Spleen (tissue), 11 donors: Measurements from ENCODE around the gene TMEM63B. TPM values are rescaled to one million over a fixed set of nuclear protein-coding genes. Genes with fewer than 3 reads are reported as not detected.
A peak's percentile ranks its signal among the peaks of the same experiment; 100 is the strongest.
"Not testable (repeated sequence)": the region's sequence is repeated elsewhere in the genome, so short reads cannot be mapped to it uniquely, and the experiment has no call there.

ENCODE experiments used
- DNase-seq: peaks from one replicate; pipeline ENCODE4 v3.0.0-alpha.2; 2020
- H3K27ac ChIP-seq, 8 donors: fragments of 200-600 bp; sonication (generic) in 7 of 8; 1 replicate in 4 of 8; 2 replicates in 4 of 8; pipeline versions ENCODE4 v1.5.0 to v1.8.0; 2016 to 2021; ENCODE audit warnings: inconsistent platforms in 4 of 8, mild to moderate bottlenecking in 4 of 8, moderate library complexity in 1 of 8
- H3K27me3 ChIP-seq, 7 donors: fragments of 200-600 bp; sonication (generic) in 6 of 7; replicated peaks in 1 of 7; 1 replicate in 4 of 7; 2 replicates in 3 of 7; pipeline versions ENCODE4 v1.5.0 to v1.8.0; 2016 to 2021; ENCODE audit warnings: inconsistent platforms in 3 of 7, mild to moderate bottlenecking in 1 of 7
- H3K36me3 ChIP-seq, 6 donors: fragments of 200-600 bp; sonication (generic) in 5 of 6; 1 replicate in 4 of 6; 2 replicates in 2 of 6; pipeline versions ENCODE4 v1.5.0 to v1.8.0; 2016 to 2021; ENCODE audit warnings: inconsistent platforms in 2 of 6
- H3K4me1 ChIP-seq, 6 donors: fragments of 200-600 bp; sonication (generic) in 5 of 6; 1 replicate in 3 of 6; 2 replicates in 3 of 6; pipeline versions ENCODE4 v1.5.0 to v1.8.0; 2016 to 2021; ENCODE audit warnings: inconsistent platforms in 3 of 6
- H3K4me3 ChIP-seq, 8 donors: fragments of 200-600 bp; sonication (generic) in 7 of 8; 1 replicate in 4 of 8; 2 replicates in 4 of 8; pipeline versions ENCODE4 v1.5.0 to v1.8.0; 2016 to 2021; ENCODE audit warnings: inconsistent platforms in 4 of 8, mild to moderate bottlenecking in 4 of 8, moderate library complexity in 2 of 8
- H3K9me3 ChIP-seq, 8 donors: fragments of 200-600 bp; sonication (generic) in 7 of 8; 1 replicate in 4 of 8; 2 replicates in 4 of 8; pipeline versions ENCODE4 v1.5.0 to v1.8.0; 2016 to 2021; ENCODE audit warnings: inconsistent platforms in 4 of 8
- POLR2A ChIP-seq, 3 donors: fragments of 450-650 bp; IDR thresholded peaks; one replicate each; pipeline ENCODE4 v1.5.1; 2017; ENCODE audit warnings: antibody characterized with exemption in 3 of 3, mild to moderate bottlenecking in 1 of 3
- POLR2AphosphoS5 ChIP-seq, 3 donors: sonication (generic); formaldehyde crosslinking; IDR thresholded peaks; one replicate each; pipeline ENCODE4 v1.5.1; 2017; ENCODE audit warnings: antibody characterized with exemption in 3 of 3
- WGBS, 5 donors: extraction: QIAGEN DNeasy Blood & Tissue Kit in 3 of 5; methylation state at CpG; one replicate each; pipeline versions ENCODE4 v1.1.5 to v1.1.7; 2013 to 2018; 5-methylcytosine and 5-hydroxymethylcytosine counted together
- intact Hi-C: fragments of 100-400 bp; cut with DNase I; formaldehyde crosslinking; loops from one replicate; pipeline ENCODE4 v1.15.0; 2023; ENCODE audit warnings: low total_unique reads
- polyA plus RNA-seq, 3 donors: library from polyadenylated mRNA; stranded (reverse); fragments of 200-250 nt; gene quantifications; one replicate each; pipeline ENCODE4 v1.2.1, GENCODE V29; 2013
- total RNA-seq, 7 donors: library from RNA; depleted of rRNA in 3 of 7; stranded (reverse); fragments of >200 nt in 3 of 7; fragmentation: NEBNext Ultra II Directional in 4 of 7; extraction: Animal tissue kit (Norgen Biotek cat#: 25700) in 4 of 7; gene quantifications; one replicate each; pipeline versions ENCODE4 v1.1.0 to v1.2.1, GENCODE V29; 2016 to 2021
- TF ChIP-seq, protein P1 (sequence below), 11 experiments: fragments of 200-600 bp in 7 of 11; fragments of 450-650 bp in 4 of 11; sonication (generic) in 4 of 11; IDR thresholded peaks in 8 of 11; conservative IDR thresholded peaks in 3 of 11; 1 replicate in 7 of 11; 2 replicates in 4 of 11; pipeline versions ENCODE4 v1.4.0 to v1.8.0; 2016 to 2021; ENCODE audit warnings: antibody characterized with exemption in 11 of 11, inconsistent platforms in 4 of 11, mild to moderate bottlenecking in 1 of 11
- donor health status: healthy with polysubstance abuse.
- donor health status: DM: no; HTN: no; CAD: no; lungs with moderate emphysema.
- donor health status: DM: no; HTN: no; CAD: no.
- donor health status: Bipolar disorder and iron deficiency.
- donor health status: healthy.
- donor health status: DM: no; HTN: no; CAD: no.
- donor health status: DM: yes; HTN: yes; CAD: no.

Gene TMEM63B
- total and polyA plus RNA-seq, 10 donors, result 2.8 to 24.8 (median 18.3) TPM

DNA sequence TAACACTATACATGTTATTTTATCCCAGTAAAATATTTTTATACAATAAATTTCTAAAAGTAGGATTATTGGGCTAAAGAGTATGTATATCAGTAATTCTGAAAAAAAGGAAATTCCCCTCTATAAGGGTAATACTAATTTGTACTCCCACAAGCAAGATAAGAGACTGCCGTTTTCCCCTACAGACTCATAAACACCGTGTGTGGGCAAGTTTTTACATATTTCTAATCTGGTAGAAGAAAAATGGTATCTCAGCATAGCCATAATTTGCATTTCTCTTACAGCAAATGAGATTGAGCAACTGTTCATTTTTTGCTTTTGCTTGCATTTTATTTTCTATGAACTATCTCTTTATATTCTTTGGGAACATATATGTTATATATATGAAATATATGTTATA is 63.4 kb downstream of the TMEM63B start:
- intact Hi-C loops, result no loop called here
- no peaks in the 10 kb centered on the region for H3K9me3 ChIP-seq

DNA sequence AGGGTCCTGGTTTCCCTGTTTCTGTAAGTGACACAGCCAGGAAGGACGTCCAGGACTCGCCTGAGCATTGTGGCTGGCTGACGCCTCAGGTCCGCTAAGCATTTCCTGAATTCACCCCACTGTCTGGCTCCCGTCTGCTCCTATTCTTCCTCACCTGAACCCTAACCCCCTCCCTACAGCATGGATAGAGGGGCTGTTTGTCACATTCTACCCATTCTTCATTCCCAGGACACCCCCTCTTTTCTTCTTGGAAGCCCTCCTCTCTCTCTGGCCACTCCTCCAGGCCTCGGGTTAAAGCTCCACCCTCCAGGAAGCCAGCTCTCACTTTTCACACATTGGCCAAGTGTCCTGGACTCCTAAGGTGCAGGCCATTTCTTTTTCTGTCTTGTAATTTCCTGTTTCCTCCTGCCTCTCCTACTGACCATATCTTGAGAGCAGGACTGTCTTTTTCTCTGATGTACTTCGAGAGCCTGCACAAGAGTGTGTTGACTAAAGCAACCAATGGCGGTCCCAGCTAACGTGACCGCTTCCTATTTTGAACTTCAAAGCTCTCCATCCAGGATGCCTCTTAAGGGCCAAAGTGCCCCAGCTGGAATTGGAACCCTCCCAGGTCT is 65.2 kb downstream of the TMEM63B start:
- Histone ChIP-seq H3K4me3 (peak overlapping the region in 2 of 8 donors; percentile 17 to 39), H3K27ac (peak overlapping the region in 1 of 8 donors; percentile 43), H3K36me3 (no peaks in the 10 kb centered on the region), H3K4me1 (peaks cover 0 to 10% (median 5%) of the 10 kb centered on the region in 6 donors), H3K27me3 (peaks cover 0 to 9% (median 0%) of the 10 kb centered on the region in 7 donors), H3K9me3 (no peaks in the 10 kb centered on the region)
- TF ChIP-seq, protein P1, sequence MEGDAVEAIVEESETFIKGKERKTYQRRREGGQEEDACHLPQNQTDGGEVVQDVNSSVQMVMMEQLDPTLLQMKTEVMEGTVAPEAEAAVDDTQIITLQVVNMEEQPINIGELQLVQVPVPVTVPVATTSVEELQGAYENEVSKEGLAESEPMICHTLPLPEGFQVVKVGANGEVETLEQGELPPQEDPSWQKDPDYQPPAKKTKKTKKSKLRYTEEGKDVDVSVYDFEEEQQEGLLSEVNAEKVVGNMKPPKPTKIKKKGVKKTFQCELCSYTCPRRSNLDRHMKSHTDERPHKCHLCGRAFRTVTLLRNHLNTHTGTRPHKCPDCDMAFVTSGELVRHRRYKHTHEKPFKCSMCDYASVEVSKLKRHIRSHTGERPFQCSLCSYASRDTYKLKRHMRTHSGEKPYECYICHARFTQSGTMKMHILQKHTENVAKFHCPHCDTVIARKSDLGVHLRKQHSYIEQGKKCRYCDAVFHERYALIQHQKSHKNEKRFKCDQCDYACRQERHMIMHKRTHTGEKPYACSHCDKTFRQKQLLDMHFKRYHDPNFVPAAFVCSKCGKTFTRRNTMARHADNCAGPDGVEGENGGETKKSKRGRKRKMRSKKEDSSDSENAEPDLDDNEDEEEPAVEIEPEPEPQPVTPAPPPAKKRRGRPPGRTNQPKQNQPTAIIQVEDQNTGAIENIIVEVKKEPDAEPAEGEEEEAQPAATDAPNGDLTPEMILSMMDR (IDR thresholded peaks at IDR 0.05 in 8 of 11, conservative IDR thresholded peaks at IDR 0.05 in 3 of 11), result no peak
- TF ChIP-seq POLR2AphosphoS5 (IDR thresholded peaks at IDR 0.05) (no peak), POLR2A (IDR thresholded peaks at IDR 0.05) (no peak)
- no peak for DNase-seq
- intact Hi-C loops, result no loop called here
- 25 to 41% (median 36%) methylated on average over 10 of the region's 10 CpGs for WGBS, 5 donors

More for the DNA sequence above, 63.4 kb downstream of the TMEM63B start:
- Histone ChIP-seq H3K36me3 (no peaks in the 10 kb centered on the region), H3K4me3 (no peak overlapping the region), H3K4me1 (peaks cover 0 to 20% (median 7%) of the 10 kb centered on the region in 6 donors), H3K27me3 (peaks cover 0 to 9% (median 0%) of the 10 kb centered on the region in 7 donors), H3K27ac (no peak overlapping the region)
- DNase-seq, result no peak
- 17 to 43% (median 33%) methylated on average over 2 of the region's 2 CpGs for WGBS, 5 donors
- TF ChIP-seq, protein P1 (IDR thresholded peaks at IDR 0.05 in 8 of 11, conservative IDR thresholded peaks at IDR 0.05 in 3 of 11), result no peak
- TF ChIP-seq POLR2A (IDR thresholded peaks at IDR 0.05) (no peak), POLR2AphosphoS5 (IDR thresholded peaks at IDR 0.05) (no peak)

DNA sequence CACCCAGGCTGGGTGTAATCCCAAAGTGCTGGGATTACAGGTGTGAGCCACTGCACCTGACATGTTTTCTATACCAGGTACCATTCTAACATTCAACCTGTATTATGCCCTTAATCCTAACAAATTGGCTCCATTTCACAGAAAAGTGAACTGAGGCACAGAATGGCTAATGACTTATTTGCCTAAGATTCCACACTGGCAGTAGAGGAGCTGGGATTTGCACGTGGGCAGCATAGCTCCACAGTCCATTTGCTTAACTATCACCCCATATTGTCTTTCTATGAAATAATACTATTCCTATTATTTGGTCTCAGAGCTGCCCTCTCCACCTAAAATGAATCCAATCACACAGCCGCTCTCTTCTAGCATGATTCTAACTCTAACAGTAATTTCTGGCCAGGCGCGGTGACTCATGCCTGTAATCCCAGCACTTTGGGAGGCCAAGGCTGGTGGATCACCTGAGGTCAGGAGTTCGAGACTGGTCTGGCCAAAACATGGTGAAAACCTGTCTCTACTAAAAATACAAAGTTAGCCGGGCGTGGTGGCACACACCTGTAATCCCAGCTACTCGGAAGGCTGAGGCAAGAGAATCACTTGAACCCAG is 66.1 kb downstream of the TMEM63B start:
- intact Hi-C loops, result no loop called here
- Histone ChIP-seq H3K4me3 (no peak overlapping the region), H3K4me1 (peaks cover 0 to 10% (median 5%) of the 10 kb centered on the region in 6 donors), H3K9me3 (no peaks in the 10 kb centered on the region), H3K27me3 (peaks cover 0 to 9% (median 0%) of the 10 kb centered on the region in 7 donors), H3K36me3 (no peaks in the 10 kb centered on the region), H3K27ac (no peak overlapping the region)
- TF ChIP-seq, protein P1 (IDR thresholded peaks at IDR 0.05 in 8 of 11, conservative IDR thresholded peaks at IDR 0.05 in 3 of 11), result no peak
- TF ChIP-seq POLR2A (IDR thresholded peaks at IDR 0.05) (no peak), POLR2AphosphoS5 (IDR thresholded peaks at IDR 0.05) (no peak)
- WGBS, 5 donors, result 86 to 95% (median 92%) methylated on average over 8 of the region's 8 CpGs
- DNase-seq, result no peak

DNA sequence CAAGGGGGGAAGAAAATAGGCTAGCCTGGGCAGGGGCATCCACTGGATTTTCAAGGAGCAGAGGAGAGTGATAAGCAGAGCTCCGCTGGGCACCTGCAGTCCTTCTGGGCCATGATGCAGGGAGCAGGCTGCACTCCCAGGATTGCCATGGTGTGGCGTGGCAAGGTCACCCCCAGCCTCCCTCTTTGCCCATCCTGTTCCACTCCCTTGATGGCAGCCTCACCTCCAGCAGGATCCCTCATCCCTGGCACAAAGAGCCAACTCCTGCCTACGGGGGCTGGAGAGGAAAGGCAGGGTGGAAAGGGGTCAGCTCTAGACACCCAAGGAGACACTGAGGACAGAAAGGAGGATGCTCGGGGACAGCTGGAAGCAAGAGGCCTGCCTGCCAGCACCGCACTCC is 67.0 kb downstream of the TMEM63B start:
- WGBS, 5 donors, result 80 to 93% (median 82%) methylated on average over 5 of the region's 5 CpGs
- Histone ChIP-seq H3K4me1 (peaks cover 0 to 10% (median 5%) of the 10 kb centered on the region in 6 donors), H3K36me3 (no peaks in the 10 kb centered on the region), H3K9me3 (no peaks in the 10 kb centered on the region), H3K4me3 (no peak overlapping the region), H3K27me3 (peaks cover 0 to 9% (median 0%) of the 10 kb centered on the region in 7 donors), H3K27ac (no peak overlapping the region)
- intact Hi-C loops, result no loop called here
- TF ChIP-seq POLR2A (IDR thresholded peaks at IDR 0.05) (no peak), POLR2AphosphoS5 (IDR thresholded peaks at IDR 0.05) (no peak)
- DNase-seq, result no peak

DNA sequence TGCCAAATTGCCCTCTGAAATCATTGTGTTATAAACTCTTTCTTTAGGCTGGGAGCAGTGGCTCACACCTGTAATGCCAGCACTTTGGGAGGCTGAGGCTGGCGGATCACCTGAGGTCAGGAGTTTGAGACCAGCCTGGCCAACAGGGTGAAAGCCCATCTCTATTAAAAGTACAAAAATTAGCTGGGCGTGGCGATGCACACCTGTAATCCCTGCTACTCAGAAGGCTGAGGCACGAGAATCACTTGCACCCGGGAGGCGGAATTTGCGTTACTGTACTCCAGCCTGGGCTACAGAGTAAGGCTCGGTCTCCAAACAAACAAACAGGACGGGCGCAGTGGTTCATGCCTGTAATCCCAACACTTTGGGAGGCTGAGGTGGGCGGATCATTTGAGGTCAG is 69.0 kb downstream of the TMEM63B start:
- H3K4me3 ChIP-seq, H3K4me1 ChIP-seq, H3K36me3 ChIP-seq, H3K9me3 ChIP-seq, H3K27ac ChIP-seq, DNase-seq, intact Hi-C loops, H3K27me3 ChIP-seq: not testable (repeated sequence)
- WGBS, 5 donors, result 91 to 96% (median 92%) methylated on average over 11 of the region's 11 CpGs
